ENCODE data around the gene WNK1.
"Not testable (repeated sequence)": the region's sequence is repeated elsewhere in the genome, so short reads cannot be mapped to it uniquely, and the experiment has no call there.

Gene WNK1

DNA sequence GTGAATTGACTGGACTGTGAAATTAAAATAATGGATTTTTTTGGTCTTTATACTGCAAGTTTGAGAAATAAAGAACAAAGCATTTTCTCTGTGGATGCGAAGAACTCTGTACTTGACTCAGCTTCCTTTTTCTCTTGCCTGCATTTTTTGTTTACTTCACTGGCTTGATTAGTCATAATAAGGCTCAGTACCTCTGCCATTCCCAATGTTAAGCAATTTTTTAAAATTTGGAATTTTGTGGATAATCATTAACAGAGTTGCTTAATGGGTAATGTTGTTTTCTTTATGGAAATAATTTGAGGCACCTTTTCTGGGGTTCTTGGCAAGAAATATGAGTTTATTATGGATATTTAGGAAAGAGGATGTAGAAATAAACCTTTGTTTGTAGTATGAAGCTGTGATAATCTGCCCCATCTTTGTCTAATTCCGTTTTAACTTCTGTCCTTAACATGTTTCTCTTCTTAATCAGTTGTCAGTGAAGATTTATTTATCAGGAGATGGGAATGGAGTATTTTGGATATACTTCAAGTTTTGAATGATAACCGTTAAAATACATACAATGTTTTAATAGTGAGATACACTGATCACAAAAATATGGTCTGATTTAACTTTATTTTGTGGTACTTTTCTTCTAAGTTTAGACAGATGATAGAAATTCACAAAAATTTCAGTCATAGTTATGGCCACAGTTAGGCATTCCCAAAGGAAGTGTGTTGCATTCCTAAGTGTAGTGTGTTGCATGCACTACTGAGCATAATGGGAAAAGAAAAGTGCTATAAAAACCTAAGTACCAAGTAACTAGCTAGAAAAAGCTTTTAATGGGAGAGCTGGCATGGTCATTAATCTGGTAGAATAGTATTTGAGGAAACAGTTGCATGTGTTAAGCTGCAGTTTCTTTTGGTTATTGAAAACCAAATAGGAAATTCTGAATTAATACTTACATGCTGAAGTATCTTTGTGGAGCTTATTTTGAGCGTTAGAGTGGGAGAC is 27.7 kb downstream of the WNK1 start:
- DNase-seq (ENCODE audit: low read depth): no peak

- DNase-seq (ENCODE audit: low read depth): no peak
These were observed 28.5 kb downstream of the WNK1 start for GRCh38 chr12:780750-781379.

- no peak for DNase-seq (ENCODE audit: low read depth)
These were observed 33.3 kb downstream of the WNK1 start for GRCh38 chr12:785706-786105.

DNA sequence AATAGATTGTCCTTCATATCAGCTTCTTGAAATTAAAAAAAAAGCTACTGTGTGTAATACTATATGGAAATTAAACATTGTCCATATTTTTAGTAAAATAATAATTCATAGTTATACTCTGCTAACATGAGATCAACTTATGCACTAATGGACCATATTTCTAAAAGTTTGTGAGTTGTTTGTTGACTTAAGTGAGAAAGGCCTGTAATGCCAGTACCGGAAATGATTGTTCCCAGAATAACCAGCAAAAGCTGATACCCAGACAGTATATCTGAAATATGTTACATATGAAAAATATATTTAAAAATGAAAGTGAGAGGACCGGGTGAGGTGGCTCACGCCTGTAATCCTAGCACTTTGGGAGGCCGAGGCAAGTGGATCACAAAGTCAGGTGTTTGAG is 35.9 kb downstream of the WNK1 start:
- no peak for DNase-seq (ENCODE audit: low read depth)

DNA sequence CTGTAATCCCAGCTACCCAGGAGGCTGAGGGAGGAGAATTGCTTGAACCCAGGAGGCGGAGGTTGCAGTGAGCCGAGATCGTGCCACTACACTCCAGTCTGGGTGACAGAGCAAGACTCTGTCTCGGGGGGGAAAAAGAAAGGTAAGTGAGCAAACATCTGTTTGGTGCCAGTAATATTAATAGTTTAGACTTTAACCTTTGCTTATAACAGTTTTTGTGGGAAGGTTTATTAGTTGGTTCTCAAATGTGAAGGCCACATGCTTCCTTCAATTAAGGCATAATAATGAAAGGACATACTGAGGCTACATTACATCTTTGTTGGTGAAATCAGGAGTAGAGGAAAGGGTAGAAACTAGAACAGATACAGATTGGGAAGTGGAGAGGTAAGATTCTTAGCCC is 36.4 kb downstream of the WNK1 start:
- DNase-seq (ENCODE audit: low read depth): not testable (repeated sequence)

DNA sequence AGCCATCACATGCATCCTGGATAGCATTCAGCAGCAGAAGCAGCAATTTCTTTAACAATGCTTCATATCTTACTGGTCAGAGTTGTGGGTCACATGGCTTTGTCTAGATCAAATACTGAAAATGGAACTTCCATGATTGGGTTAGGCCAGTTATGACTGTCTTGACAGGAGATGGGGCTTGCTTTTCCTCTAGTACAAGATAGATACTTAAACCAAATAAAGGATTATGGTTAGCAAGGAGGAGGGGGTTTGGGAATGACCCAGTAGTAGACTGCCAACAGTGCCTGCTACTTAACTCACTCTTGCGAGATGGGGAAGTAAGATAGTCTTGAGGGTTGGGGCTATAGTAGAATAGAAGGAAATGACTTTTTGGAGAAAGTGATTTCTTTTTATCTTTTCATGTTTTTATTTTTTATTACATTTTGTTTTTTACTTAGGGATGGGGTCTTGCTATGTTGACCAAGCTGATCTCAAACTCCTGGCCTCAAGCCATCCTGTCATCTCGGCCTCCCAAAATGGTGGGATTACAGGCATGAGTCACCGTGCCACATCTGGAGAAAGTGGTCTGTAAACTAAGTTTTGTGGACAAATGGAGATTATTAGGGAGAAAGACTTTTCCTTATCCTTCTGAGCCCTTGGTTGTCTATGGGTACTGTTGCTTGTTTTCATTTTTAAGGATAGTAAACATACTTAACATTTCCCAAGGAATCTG is 37.6 kb downstream of the WNK1 start:
- DNase-seq (ENCODE audit: low read depth): no peak

DNA sequence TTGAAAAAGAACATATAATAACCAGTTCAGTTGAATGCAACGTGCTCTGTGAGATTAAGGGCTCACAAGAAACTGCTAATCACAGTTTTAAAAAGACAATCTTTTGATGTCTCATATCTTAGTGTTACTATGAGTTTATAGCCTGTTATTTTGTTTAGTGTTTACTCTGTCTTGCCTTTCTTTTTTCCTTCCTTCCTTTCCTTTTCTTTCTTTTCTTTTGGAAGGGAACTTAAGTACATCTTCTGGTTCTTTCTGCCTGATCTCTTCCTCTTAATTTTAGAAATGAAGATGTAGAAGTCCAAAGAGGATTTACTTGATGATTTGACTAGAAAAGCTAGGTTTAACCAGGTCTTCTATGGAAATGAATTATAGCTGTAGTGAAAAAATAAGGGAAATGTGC is 38.2 kb downstream of the WNK1 start:
- DNase-seq (ENCODE audit: low read depth): no peak

DNA sequence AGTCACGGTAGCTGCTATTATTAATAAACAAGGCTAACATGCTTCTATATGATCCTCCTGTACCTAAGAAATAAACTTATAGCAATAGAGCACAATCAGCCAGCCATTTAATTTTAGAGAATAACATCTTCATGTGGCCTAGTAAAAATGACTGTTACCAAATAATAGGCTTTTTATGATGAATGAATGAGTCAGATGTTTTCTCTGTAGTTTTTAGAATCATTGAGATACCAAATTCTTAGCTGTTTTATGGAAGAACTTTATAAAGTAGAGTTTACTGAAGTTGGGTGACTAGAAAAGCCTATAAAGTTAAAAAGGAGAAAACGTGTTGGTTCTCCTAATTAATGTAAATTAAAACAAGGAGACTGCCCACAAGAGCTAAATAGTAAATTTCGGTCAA is 40.7 kb downstream of the WNK1 start:
- DNase-seq (ENCODE audit: low read depth): no peak

- DNase-seq (ENCODE audit: low read depth): no peak
These were observed 41.3 kb downstream of the WNK1 start for GRCh38 chr12:793711-794110.

DNA sequence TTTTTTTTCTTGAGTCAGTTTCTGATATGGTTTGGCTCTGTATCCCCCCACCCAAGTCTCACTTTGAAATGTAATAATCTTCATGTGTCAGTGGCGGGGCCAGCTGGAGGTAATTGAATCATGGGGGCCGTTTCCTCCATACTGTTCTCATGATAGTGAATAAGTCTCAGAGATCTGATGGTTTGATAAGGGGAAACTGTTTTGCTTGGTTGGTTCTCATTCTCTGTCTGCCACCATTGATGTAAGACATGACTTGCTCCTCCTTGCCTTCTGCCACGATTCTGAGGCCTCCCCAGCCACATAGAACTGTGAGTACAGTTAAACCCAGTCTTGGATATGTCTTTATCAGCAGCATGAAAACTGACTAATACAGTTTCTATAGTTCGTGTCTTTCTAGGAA is 42.9 kb downstream of the WNK1 start:
- peak; percentile 56 for DNase-seq (ENCODE audit: low read depth)

- DNase-seq (ENCODE audit: low read depth): no peak
These were observed 48.0 kb downstream of the WNK1 start for GRCh38 chr12:800401-800800.

GRCh38 chr12:802242-803120 is 50.1 kb downstream of the WNK1 start:
- DNase-seq (ENCODE audit: low read depth): no peak

GRCh38 chr12:805022-805632 is 52.7 kb downstream of the WNK1 start:
- no peak for DNase-seq (ENCODE audit: low read depth)

- no peak for DNase-seq (ENCODE audit: low read depth)
These were observed 53.9 kb downstream of the WNK1 start for GRCh38 chr12:806200-806791.

DNA sequence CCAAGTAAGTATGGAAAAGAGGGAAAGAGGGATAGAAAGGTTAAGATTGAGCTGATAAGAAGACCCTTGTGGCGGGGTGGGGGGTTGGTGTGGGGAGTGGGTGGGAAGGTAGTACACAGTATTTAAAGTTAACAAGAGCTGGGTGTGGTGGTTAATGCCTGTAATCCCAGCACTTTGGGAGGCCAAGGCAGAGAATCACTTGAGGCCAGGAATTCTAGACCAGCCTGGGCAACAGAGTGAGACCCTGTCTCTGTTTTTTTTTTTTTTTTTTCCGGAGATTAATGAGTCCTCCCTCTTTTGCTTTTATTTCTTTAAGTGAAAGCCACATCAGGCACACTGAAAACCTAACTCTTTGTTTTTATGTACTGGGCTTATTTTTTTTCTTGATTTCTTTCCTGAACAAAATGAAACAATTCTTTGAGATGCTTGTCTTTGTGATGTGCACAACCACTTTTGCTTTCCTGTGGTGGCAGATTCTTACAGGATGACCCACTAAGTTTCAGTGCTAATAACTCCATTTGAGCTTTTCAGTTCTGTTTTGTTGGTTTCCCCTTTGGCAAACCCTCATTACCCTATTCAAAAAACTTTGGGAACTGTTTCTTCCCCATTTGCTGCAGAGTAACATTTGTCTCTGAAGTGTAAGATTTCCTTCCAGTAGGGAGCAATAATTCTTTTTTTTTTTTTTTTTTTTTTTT is 54.8 kb downstream of the WNK1 start:
- DNase-seq (ENCODE audit: low read depth): no peak

- DNase-seq (ENCODE audit: low read depth): no peak
These were observed 57.7 kb downstream of the WNK1 start for GRCh38 chr12:810116-810515.

GRCh38 chr12:810671-811415 is 58.5 kb downstream of the WNK1 start:
- DNase-seq (ENCODE audit: low read depth): no peak

GRCh38 chr12:812950-813349 is 60.6 kb downstream of the WNK1 start:
- no peak for DNase-seq (ENCODE audit: low read depth)

- not testable (repeated sequence) for DNase-seq (ENCODE audit: low read depth)
These were observed 65.1 kb downstream of the WNK1 start for GRCh38 chr12:817456-817855.

Measured in CMK (cell line).